ENCODE data around the gene MT1X. TPM values are rescaled to one million over a fixed set of nuclear protein-coding genes. Genes with fewer than 3 reads are reported as not detected.

The MT1X gene
- polyA plus RNA-seq, 1 experiment: 60.2 TPM

DNA sequence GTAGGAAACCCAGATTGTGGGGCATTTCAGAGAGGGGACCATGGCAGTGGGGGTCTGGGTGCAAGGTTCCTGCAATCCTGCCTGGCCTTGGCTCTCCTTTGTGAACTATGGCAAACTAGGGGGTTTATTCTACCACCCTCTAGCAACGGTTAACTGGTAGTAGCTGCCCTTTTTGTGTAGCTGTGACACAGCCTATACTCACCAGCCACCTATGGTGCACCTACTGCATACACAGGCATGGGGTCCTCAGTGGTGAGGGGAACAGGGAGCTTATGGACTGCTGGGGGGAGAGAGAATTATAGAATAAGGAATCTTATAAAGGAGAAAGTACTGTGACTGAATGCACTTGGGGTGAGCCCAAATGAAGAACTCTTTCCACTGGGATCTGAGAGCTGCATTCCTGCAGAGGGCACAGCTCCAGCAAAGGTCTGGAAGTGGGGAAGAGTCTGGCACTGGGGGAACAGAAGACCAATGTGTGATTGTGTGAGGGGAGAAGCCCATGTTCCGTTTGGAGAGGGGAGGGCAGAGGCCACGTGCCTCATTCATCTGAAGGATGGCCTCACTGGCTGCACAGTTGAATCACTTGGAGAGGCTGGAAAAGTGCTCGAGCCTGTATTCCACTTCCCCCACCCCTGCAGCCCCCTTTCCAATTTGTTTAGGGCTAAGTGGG, 2.1 kb downstream of the MT1X start:
- TF ChIP-seq CTCF (IDR thresholded peaks at IDR 0.05; ENCODE audit: insufficient read depth, low read depth, low read length): no peak
- ChIA-PET CTCF (interaction anchor here (1.3 to 3.8 kb wide), 5 partner anchors 11 to 84 kb away, joined by 3 to 12 read pairs (median 6); no protein-coding TSS in a partner anchor), POLR2A (no interaction called here)
- no peaks in the 10 kb centered on the region for H3K27me3 ChIP-seq (ENCODE audit: control insufficient read depth, insufficient read depth, low read length)
- no peak overlapping the region for H3K4me3 ChIP-seq (ENCODE audit: low read depth, low read length)
- no peaks in the 10 kb centered on the region for H3K36me3 ChIP-seq (ENCODE audit: control insufficient read depth, insufficient read depth, low read length)
- DNase-seq (ENCODE audit: low read depth): no peak

GRCh38 chr16:56684926-56685590, 2.8 kb downstream of the MT1X start:
- ChIA-PET POLR2A (no interaction called here), CTCF (interaction anchor here (1.3 to 3.8 kb wide), 4 partner anchors 12 to 84 kb away, joined by 3 to 12 read pairs (median 5); no protein-coding TSS in a partner anchor)
- no peak for TF ChIP-seq CTCF (IDR thresholded peaks at IDR 0.05; ENCODE audit: insufficient read depth, low read depth, low read length)
- H3K4me3 ChIP-seq (ENCODE audit: low read depth, low read length): no peak overlapping the region
- H3K27me3 ChIP-seq (ENCODE audit: control insufficient read depth, insufficient read depth, low read length): no peaks in the 10 kb centered on the region
- H3K36me3 ChIP-seq (ENCODE audit: control insufficient read depth, insufficient read depth, low read length): no peaks in the 10 kb centered on the region
- no peak for DNase-seq (ENCODE audit: low read depth)

- DNase-seq (ENCODE audit: low read depth): no peak
- Histone ChIP-seq H3K27me3 (ENCODE audit: control insufficient read depth, insufficient read depth, low read length) (no peaks in the 10 kb centered on the region), H3K36me3 (ENCODE audit: control insufficient read depth, insufficient read depth, low read length) (no peaks in the 10 kb centered on the region), H3K4me3 (ENCODE audit: low read depth, low read length) (no peak overlapping the region)
- ChIA-PET CTCF (interaction anchor here (0.6 to 1.5 kb wide), 2 partner anchors 12 to 81 kb away, joined by 3 to 4 read pairs; no protein-coding TSS in a partner anchor), POLR2A (no interaction called here)
- TF ChIP-seq CTCF (IDR thresholded peaks at IDR 0.05; ENCODE audit: insufficient read depth, low read depth, low read length): no peak
These were observed 4.5 kb downstream of the MT1X start for GRCh38 chr16:56686758-56687157.

DNA sequence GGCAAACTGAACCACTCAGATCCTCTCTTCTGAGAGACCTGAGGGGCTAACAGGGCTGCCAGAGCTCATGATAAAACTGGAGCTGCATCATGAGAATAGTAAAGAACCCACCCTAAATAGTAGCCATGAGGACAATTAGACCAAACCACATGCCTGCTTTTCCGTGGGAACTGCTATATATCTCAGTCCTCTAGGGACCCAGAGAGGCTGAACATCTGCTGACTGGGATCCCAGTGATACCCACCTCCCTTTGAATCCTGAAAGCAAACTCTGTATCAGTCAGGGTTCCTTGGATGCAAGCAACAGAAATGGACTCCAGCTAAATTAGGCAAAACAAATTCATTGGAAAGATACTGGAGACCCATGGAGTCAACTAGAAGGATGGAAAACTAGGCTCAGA, 6.5 kb downstream of the MT1X start:
- TF ChIP-seq CTCF (IDR thresholded peaks at IDR 0.05; ENCODE audit: insufficient read depth, low read depth, low read length): no peak
- Histone ChIP-seq H3K4me3 (ENCODE audit: low read depth, low read length) (no peak overlapping the region), H3K27me3 (ENCODE audit: control insufficient read depth, insufficient read depth, low read length) (no peaks in the 10 kb centered on the region), H3K36me3 (ENCODE audit: control insufficient read depth, insufficient read depth, low read length) (no peaks in the 10 kb centered on the region)
- DNase-seq (ENCODE audit: low read depth): no peak
- CTCF ChIA-PET: interaction anchor here (1.2 to 1.3 kb wide), 2 partner anchors 13 to 101 kb away, joined by 4 to 5 read pairs; no protein-coding TSS in a partner anchor
- POLR2A ChIA-PET: no interaction called here

GRCh38 chr16:56689171-56689570, 6.9 kb downstream of the MT1X start:
- POLR2A ChIA-PET: no interaction called here
- CTCF ChIA-PET: interaction anchor here (1.2 to 1.3 kb wide), 2 partner anchors 13 to 100 kb away, joined by 4 to 5 read pairs; no protein-coding TSS in a partner anchor

More at GRCh38 chr16:56689171-56689570, 6.9 kb downstream of the MT1X start:
- no peak for TF ChIP-seq CTCF (IDR thresholded peaks at IDR 0.05; ENCODE audit: insufficient read depth, low read depth, low read length)
- DNase-seq (ENCODE audit: low read depth): no peak
- H3K4me3 ChIP-seq (ENCODE audit: low read depth, low read length): no peak overlapping the region
- no peaks in the 10 kb centered on the region for H3K27me3 ChIP-seq (ENCODE audit: control insufficient read depth, insufficient read depth, low read length)
- no peaks in the 10 kb centered on the region for H3K36me3 ChIP-seq (ENCODE audit: control insufficient read depth, insufficient read depth, low read length)

All from BJ (cell line).